ENCODE data around the gene OGFR. TPM values are rescaled to one million over a fixed set of nuclear protein-coding genes. Genes with fewer than 3 reads are reported as not detected.

Gene OGFR
- total and polyA plus RNA-seq, 2 experiments from 2014 or later: 9.9 to 52.2 TPM

DNA sequence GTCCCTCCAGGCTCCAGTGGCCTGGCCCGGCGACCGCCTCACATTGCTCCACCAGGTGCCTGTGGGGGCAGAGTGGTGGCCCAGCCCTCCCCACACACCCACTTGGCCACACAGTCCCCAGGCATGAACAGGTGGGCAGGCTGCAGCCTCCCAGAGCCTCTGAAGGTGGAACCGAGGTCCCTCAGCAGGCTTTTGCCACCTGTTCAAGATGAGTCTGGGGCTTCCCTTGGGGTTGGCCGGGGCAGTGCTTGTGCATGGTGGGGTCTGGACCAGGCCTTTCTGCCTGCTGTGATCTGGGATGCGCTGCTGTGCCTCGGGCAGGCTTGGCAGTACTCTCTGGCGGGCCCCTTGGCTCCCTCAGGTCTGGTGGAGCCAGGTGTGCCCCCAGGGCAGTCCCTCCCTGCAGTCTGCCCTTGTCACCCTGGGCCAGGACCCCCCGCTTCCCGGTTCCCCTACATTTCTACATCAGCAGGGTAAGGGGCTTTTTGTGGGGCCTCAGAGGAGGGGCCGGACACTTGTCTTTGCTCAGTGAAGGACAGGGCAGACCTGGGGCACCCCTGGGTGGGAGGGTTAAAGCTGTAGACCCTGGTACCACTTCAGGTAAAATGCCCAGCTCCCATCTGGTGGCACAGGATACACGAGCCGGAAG is 9.5 kb downstream of the OGFR start:
- peaks cover 11% of the 10 kb centered on the region; the same call in 1 of the 2 replicates for H3K27me3 ChIP-seq (replicated peaks; ENCODE audit: insufficient read depth)
- in situ Hi-C loops (cut with MboI): no loop called here
- no peaks in the 10 kb centered on the region for H4K20me1 ChIP-seq (ENCODE audit: insufficient read depth)
- H3K4me2 ChIP-seq (ENCODE audit: unreplicated experiment): no peak overlapping the region
- 57 to 67% methylated on average over 9 to 13 of the region's 13 CpGs for WGBS, 2 experiments (ENCODE audit: low coverage in 1 of 2, low lambda C conversion rate in 2 of 2, missing lambda C conversion rate in 2 of 2)
- H3K9ac ChIP-seq: no peak overlapping the region
- H3K4me1 ChIP-seq (ENCODE audit: insufficient read depth): no peaks in the 10 kb centered on the region
- DNase-seq: no peak
- H3K27ac ChIP-seq: no peak overlapping the region
- no peak overlapping the region for H2AFZ ChIP-seq
- H3K36me3 ChIP-seq (ENCODE audit: low read depth): peaks cover 9% of the 10 kb centered on the region; the same call in 1 of the 2 replicates
- no peak for TF ChIP-seq EZH2 (IDR thresholded peaks at IDR 0.05; ENCODE audit: insufficient read depth, poor library complexity, severe bottlenecking)
- TF ChIP-seq EZH2phosphoT487 (IDR thresholded peaks at IDR 0.05; ENCODE audit: insufficient read depth, low read depth): no peak
- no peaks in the 10 kb centered on the region for H3K9me2 ChIP-seq (ENCODE audit: insufficient read depth)
- H3K4me3 ChIP-seq: no peak overlapping the region
- no peaks in the 10 kb centered on the region for H3K9me3 ChIP-seq (ENCODE audit: low read depth)
- H3F3A ChIP-seq (ENCODE audit: insufficient read depth): no peaks in the 10 kb centered on the region
- H3K79me2 ChIP-seq (ENCODE audit: insufficient read depth): peaks cover 3% of the 10 kb centered on the region; the same call in 1 of the 2 replicates

DNA sequence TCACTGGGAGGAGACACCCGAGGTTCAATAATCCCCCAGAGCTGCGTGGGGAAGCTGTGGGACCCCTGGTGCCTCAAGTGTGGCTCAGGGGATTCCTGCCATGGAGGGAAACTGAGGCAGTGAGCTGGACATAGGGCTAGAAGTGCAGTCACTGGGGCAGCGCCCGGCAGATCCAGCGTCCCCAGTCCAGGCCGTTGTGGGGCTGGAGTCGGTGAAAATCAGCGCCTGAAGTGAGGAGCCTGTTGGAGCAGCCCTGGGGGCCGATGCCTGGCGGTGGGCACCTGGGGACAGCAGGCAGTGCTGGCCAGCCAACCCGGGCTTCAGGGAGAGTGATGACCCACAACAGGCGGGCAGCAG is 10.1 kb downstream of the OGFR start:
- in situ Hi-C loops (cut with MboI): no loop called here
- DNase-seq: no peak
- no peak overlapping the region for H3K4me3 ChIP-seq
- H3K4me1 ChIP-seq (ENCODE audit: insufficient read depth): no peaks in the 10 kb centered on the region
- H3K4me2 ChIP-seq (ENCODE audit: unreplicated experiment): no peak overlapping the region
- no peak overlapping the region for H2AFZ ChIP-seq
- H3K9ac ChIP-seq: no peak overlapping the region
- no peaks in the 10 kb centered on the region for H3K9me3 ChIP-seq (ENCODE audit: low read depth)
- no peak overlapping the region for H3K27ac ChIP-seq
- H3K9me2 ChIP-seq (ENCODE audit: insufficient read depth): no peaks in the 10 kb centered on the region
- H4K20me1 ChIP-seq (ENCODE audit: insufficient read depth): no peaks in the 10 kb centered on the region
- H3K36me3 ChIP-seq (ENCODE audit: low read depth): peaks cover 9% of the 10 kb centered on the region; the same call in 1 of the 2 replicates
- no peaks in the 10 kb centered on the region for H3K79me2 ChIP-seq (ENCODE audit: insufficient read depth)
- WGBS, 2 experiments (ENCODE audit: low coverage in 1 of 2, low lambda C conversion rate in 2 of 2, missing lambda C conversion rate in 2 of 2): 58 to 59% methylated on average over 12 of the region's 12 CpGs
- H3F3A ChIP-seq (ENCODE audit: insufficient read depth): no peaks in the 10 kb centered on the region
- H3K27me3 ChIP-seq (replicated peaks; ENCODE audit: insufficient read depth): peaks cover 11% of the 10 kb centered on the region; the same call in 1 of the 2 replicates
- no peak for TF ChIP-seq EZH2phosphoT487 (IDR thresholded peaks at IDR 0.05; ENCODE audit: insufficient read depth, low read depth)
- no peak for TF ChIP-seq EZH2 (IDR thresholded peaks at IDR 0.05; ENCODE audit: insufficient read depth, poor library complexity, severe bottlenecking)

DNA sequence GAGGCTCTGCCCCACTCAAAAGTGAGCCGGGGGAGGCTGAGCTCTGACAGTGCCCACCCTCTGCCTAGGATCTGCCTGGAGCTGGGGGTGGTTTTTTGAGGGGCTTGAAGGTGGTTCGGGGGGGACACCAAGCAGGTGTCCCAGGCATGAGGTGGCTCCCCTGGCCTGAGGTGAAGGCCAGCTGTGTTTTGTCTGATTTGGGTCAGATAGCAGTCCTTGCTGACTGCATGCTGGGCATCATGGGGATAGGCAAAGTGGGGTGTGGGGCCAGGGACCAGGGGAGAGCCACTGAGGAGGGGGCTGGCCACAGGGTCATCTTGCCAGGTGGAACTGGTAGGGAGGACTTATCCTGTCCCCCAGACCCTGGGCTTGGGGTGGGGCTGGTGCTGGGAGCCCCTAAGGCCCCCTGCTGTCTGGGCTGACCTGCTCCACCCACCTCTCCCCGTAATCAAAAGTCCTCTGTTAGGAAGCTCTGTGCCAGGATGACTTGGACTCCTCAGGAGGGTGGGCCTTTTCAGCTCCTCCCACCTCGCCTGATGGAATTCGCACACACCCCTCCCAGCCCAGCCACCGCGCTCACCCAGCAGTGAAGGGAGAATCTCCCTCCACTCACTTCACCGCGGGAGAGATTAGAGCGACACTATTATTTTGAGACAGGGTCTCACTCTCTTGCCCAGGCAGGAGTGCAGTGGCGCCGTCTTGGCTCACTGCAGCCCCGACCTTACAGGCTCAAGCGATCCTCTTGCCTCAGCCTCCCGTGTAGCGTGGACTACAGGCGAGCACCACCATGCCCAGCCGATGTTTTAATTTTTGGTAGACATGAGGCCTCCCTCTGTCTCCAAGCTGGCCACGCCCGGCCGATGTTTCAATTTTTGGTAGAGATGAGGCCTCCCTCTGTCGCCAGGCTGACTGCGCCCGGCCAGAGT is 10.7 kb downstream of the OGFR start:
- no peaks in the 10 kb centered on the region for H4K20me1 ChIP-seq (ENCODE audit: insufficient read depth)
- no peaks in the 10 kb centered on the region for H3K9me3 ChIP-seq (ENCODE audit: low read depth)
- H2AFZ ChIP-seq: no peak overlapping the region
- no peak overlapping the region for H3K4me3 ChIP-seq
- DNase-seq: peak; percentile 65
- 0 out of 2 replicates have a peak, but pooled peaks cover 6% of the 10 kb centered on the region for H3K36me3 ChIP-seq (ENCODE audit: low read depth)
- WGBS, 2 experiments (ENCODE audit: low coverage in 1 of 2, low lambda C conversion rate in 2 of 2, missing lambda C conversion rate in 2 of 2): 19 to 23% methylated on average over 19 to 24 of the region's 24 CpGs
- in situ Hi-C loops (cut with MboI): no loop called here
- TF ChIP-seq EZH2phosphoT487 (IDR thresholded peaks at IDR 0.05; ENCODE audit: insufficient read depth, low read depth) (no peak), EZH2 (IDR thresholded peaks at IDR 0.05; ENCODE audit: insufficient read depth, poor library complexity, severe bottlenecking) (no peak)
- no peaks in the 10 kb centered on the region for H3F3A ChIP-seq (ENCODE audit: insufficient read depth)
- H3K27ac ChIP-seq: no peak overlapping the region
- H3K9me2 ChIP-seq (ENCODE audit: insufficient read depth): no peaks in the 10 kb centered on the region
- no peaks in the 10 kb centered on the region for H3K79me2 ChIP-seq (ENCODE audit: insufficient read depth)
- no peaks in the 10 kb centered on the region for H3K4me1 ChIP-seq (ENCODE audit: insufficient read depth)
- H3K4me2 ChIP-seq (ENCODE audit: unreplicated experiment): no peak overlapping the region
- peaks cover 11% of the 10 kb centered on the region; the same call in 1 of the 2 replicates for H3K27me3 ChIP-seq (replicated peaks; ENCODE audit: insufficient read depth)
- H3K9ac ChIP-seq: no peak overlapping the region

- H3F3A ChIP-seq (ENCODE audit: insufficient read depth): no peaks in the 10 kb centered on the region
- DNase-seq: peak; percentile 70
- TF ChIP-seq EZH2phosphoT487 (IDR thresholded peaks at IDR 0.05; ENCODE audit: insufficient read depth, low read depth) (no peak), EZH2 (IDR thresholded peaks at IDR 0.05; ENCODE audit: insufficient read depth, poor library complexity, severe bottlenecking) (no peak)
- H3K27me3 ChIP-seq (replicated peaks; ENCODE audit: insufficient read depth): peaks cover 11% of the 10 kb centered on the region; the same call in 1 of the 2 replicates
- H4K20me1 ChIP-seq (ENCODE audit: insufficient read depth): no peaks in the 10 kb centered on the region
- no peaks in the 10 kb centered on the region for H3K79me2 ChIP-seq (ENCODE audit: insufficient read depth)
- 0 out of 2 replicates have a peak, but pooled peaks cover 6% of the 10 kb centered on the region for H3K36me3 ChIP-seq (ENCODE audit: low read depth)
- H3K9me2 ChIP-seq (ENCODE audit: insufficient read depth): no peaks in the 10 kb centered on the region
- H3K4me3 ChIP-seq: peak overlapping the region; percentile 50
- in situ Hi-C loops (cut with MboI): no loop called here
- H3K9me3 ChIP-seq (ENCODE audit: low read depth): no peaks in the 10 kb centered on the region
- no peaks in the 10 kb centered on the region for H3K4me1 ChIP-seq (ENCODE audit: insufficient read depth)
- H3K27ac ChIP-seq: no peak overlapping the region
- H3K9ac ChIP-seq: no peak overlapping the region
- 2 to 5% methylated on average over 25 to 57 of the region's 57 CpGs for WGBS, 2 experiments (ENCODE audit: low coverage in 1 of 2, low lambda C conversion rate in 2 of 2, missing lambda C conversion rate in 2 of 2)
- H2AFZ ChIP-seq: no peak overlapping the region
- H3K4me2 ChIP-seq (ENCODE audit: unreplicated experiment): peak overlapping the region; percentile 51
Measured at GRCh38 chr20:62816031-62816883, 11.6 kb downstream of the OGFR start.
